Iris pigment epithelial cell (primary cell): ENCODE data around the gene GATD1.
"Not testable (repeated sequence)": the region's sequence is repeated elsewhere in the genome, so short reads cannot be mapped to it uniquely, and the experiment has no call there.

Experiments
- DNase-seq: peaks from one replicate; pipeline ENCODE4 v3.0.0-alpha.2; 2011; ENCODE audit warnings: low read depth

GATD1 gene

DNA sequence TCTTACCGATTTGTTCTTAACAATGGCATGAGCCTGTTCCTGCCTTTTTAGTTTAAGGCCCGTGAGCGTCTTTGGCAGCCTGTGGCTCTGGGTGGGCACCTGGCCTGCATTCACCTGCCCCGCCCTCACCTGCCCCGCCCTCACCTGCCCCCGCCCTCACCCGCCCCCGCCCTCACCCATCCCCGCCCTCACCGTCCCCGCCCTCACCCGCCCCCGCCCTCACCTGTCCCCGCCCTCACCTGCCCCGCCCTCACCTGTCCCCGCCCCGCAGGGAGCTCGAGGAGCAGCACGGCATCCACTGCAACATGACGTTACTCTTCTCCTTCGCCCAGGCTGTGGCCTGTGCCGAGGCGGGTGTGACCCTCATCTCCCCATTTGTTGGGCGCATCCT lies 14.2 kb downstream of the GATD1 start:
- no peak for DNase-seq

DNA sequence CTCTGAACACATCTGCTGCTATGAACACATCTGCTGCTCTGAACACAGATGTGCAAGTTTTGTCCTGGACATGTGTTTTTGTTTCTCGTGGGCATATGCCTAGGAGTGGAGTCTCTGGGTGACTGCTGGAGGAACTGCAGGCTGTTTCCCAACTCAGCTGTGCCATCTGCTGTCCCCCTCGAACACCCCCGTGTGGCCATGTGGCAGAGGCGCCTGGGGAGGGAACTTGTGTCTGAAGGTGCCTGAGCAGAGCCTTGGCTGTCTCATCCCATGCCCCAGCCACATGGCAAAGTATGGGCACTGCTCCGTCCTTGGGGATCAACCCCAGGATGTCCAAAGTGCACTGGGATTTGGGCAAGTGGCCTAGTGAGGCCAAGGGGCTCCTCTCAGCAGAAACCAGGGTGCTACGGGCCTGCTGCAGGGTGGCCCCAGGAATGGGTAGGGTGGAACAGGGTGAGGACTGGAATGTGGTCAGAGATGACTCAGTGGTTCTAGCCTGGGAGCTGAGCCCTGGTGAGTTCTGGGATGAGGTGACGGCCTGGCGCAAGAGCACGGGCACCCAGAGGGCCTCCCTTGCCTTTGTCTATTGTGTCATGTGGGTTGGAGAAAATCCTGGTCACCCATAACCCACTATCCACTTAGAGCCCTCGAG lies 14.7 kb downstream of the GATD1 start:
- peak; percentile 87 for DNase-seq

DNA sequence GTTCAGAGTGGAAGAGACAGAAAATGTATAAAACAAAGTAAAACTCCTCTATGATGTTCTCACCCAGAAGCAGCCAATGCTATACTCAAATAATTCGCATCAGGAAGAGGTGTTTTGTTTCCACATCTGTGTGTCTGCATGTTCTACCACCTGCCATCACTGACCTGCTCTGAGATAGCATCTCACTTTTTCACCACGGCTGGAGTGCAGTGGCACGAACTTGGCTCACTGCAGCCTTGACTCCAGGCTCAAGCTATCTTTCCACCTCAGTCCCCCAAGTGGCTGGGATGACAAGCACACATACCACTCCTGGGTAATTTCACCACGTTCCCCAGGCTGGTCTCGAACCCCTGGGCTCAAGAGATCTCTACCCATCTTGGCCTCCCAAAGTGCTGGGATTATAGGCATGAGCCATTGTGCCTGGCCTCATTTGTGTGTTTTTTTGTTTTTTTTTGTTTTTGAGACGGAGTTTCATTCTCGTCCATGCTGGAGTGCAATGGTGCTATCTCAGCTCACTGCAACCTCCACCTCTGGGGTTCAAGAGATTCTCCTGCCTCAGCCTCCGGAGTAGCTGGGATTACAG lies 15.7 kb downstream of the GATD1 start:
- no peak for DNase-seq

DNA sequence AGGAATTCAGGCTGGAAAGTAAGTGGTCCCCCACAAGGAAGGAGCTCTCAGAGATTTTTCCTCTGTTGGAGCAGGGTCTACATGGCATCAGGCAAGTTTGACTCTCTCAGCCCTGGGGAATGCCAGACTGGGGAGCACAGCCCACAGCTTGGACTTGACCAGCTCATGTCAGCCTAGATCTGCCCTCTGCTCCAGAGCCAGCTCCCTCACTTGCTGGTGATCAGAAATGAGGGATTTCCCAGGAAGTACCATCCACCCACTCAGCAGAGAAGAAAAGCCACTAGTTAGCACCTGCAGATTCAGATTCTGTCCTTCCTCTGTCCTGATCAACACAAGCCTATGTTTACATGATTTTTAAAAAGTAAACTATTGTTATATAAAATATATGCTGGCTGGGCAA lies 17.1 kb downstream of the GATD1 start:
- no peak for DNase-seq

DNA sequence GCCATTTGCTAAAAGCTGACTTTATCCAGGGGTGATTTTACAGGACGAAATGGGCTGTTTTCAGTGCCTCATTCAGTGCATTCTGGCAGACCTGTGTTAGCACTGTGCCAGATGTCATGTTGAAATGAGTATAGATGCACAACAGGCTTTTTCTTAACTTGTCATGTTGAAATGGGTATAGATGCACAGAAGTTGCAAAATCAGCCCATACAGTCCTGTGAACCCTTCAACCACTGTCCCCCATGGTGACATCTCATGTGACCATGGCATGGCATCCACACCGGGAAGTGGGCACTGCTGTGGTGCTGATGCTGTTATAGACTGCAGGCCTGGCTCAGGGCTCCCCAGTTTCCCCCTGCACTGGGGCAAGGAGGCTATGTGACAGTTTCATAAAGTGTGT lies 27.6 kb downstream of the GATD1 start:
- DNase-seq: no peak

DNA sequence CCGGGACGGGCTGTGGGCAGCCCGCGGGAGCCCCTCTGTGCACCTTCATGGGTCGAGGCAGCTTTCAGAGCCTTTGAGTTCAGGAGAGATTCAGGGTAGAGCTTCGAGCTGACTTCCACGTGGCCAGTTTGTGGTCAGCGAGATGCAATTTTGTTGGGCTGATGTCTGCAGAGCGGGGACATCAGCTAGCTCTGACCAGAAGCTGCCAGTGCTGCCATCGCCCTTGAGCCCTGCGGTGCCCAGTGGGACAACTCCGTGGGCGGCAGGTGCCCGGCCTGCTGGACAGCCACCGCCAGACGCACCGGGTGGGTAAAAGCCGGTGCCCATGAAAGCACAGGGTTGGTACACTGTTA lies 29.3 kb downstream of the GATD1 start:
- peak; percentile 45 for DNase-seq

DNA sequence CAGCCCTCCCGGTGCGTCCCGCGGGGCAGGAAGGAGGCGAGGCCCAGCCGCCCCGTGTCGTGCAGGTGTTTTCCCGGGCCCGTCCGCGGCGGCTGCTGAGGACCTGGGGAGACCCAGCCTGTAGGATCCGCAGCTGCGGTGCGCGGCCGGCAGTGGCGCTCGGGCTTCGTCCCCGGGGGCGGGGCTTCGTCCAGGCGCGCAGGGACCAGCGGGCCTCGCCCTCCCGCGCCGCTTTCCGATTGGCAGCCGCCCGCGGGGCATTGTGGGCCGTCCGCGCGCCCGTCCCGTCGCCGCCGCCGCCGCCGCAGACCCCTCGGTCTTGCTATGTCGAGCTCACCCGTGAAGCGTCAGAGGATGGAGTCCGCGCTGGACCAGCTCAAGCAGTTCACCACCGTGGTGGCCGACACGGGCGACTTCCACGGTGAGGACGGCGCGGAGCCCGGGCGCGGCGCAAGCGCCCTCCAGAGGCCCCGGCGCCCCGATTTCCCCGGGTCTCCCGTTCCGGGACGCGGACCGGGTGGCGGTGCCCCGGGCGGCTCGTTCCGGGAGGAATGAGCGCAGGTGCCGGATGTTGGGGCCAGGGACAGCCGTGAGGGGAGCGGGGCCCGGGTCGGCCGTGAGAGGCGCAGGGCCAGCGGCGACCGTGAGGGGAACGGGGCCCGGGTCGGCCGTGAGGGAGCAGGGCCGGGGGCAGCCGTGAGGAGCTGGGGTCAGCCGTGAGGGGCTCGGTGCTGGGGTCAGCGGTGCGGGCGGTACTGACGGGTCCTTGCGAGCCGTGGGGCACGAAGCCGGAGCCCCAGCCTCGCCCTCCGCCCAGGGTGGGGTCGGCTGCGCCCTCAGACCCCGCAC lies 29.9 kb downstream of the GATD1 start, which contains the start of gene TALDO1:
Gene TALDO1 (plus strand): TSS at position 307 of the 849 bp plus-strand sequence. CDS start 18 bp downstream, at position 325.
- peak; percentile 87 for DNase-seq

DNA sequence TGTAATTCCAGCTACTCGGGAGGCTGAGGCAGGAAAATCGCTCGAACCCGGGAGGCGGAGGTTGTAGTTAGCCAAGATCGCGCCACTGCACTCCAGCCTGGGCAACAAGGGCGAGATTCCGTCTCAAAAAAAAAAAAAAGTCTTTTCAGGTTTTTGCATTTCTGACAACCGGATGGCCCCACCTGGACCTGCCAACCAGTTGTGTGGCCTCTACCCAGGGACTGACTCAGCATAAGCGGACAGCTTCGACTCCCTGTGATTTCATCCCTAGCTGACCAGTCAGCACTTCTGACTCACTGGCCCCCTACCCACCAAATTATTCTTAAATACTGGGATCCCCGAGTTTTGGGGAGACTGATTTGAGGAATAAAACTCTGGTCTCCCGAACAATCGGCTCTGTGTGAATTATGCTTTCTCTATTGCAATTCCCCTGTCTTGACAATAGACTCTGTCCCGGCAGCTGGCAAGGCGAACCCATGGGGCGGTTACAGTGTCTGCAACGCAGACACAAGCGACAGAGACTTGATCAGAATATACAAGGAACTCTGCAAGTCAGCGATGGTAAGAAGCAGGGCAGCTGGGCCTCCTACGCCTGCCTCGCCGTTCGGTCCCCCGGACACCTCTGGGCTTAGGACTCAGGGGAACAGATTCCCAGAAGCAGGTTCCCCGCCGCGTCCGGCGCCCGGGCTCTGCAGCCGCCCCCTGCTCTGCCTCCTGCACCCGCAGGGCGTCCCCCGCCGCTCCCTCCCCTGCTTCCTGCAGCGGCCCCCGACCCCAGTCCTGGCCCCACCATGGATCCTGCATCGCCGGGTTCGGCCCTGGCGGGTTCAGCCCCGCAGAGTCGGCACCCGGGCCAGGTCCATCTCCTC lies 30.8 kb downstream of the GATD1 start:
- peak; percentile 44 for DNase-seq

DNA sequence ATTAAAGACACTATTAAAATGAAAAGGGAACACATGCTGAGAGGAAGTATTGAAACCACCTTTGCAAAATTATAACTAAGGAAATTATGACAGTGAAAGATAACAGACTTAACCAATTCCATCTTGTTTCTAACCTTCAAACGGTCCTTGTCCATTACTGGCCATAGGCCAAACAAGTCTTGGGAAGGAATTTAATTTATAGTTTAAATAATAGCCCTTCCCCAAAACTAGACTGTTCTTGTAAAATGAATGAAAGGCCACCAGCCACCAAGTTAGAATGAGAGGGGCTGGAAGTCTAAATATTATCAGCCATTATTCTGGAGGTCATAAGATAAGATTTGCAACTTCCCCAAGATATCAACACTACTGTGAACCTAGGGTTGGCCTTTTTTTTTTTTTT lies 31.9 kb downstream of the GATD1 start:
- DNase-seq: no peak

DNA sequence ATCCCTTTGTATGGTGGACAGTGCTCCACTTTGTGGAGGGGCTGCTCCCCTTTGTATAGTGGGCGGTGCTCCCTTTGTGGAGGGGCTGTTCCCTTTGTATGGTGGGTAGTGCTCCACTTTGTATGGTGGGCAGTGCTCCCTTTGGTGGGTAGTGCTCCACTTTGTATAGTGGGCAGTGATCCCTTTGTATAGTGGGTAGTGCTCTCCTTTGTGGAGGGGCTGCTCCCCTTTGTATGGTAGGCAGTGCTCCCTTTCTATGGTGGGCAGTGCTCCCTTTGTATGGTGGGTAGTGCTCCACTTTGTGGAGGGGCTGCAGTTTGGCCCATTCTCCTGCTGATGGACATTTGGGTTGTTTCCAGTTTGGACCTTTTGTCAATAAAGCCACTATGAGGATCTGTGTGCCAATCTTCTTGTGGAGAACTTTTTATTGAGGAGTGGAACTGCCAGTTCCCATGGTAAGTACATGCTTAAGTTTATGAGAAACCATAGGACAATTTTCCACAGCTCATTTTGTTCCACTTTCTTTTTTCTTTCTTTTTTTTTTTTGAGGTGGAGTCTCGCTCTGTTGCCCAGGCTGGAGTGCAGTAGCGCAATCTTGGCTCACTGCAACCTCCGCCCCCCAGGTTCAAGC lies 34.6 kb downstream of the GATD1 start:
- DNase-seq: no peak

DNA sequence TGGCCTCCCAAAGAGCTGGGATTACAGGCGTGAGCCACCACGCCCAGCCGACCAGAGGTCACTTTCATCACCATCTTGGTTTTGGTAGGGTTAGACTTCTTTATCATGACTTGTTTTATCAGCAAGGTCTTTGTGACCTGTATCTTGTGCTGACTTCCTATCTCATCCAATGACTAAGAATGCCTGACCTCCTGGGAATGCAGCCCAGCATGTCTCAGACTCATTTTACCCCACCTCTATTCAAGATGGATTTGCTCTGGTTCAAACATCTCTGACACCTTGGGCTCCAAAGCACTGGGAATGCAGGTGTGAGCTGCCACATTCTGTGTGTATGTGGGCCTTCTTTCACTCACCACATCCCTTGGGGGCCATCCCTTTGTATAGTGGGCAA lies 35.1 kb downstream of the GATD1 start:
- no peak for DNase-seq

DNA sequence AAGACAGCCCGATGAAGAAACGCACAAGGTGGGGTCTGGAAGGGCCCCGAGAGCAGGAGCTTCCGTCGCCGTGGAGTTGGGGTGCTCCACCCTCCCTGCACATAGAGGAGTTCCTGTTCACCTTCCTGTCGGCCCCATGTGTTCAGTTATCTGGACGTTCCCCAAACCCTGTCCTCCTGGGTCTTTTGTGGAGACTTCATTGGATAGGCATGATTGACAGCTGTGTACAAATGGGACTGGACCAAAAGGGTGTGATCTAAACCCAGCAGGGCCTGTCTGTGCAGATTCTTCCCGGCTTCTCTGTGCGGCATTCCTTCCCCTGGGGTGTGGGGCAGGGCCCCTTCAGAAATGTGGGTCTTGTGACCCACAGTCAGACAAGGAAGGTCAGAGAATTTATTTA lies 39.4 kb downstream of the GATD1 start:
- not testable (repeated sequence) for DNase-seq

DNA sequence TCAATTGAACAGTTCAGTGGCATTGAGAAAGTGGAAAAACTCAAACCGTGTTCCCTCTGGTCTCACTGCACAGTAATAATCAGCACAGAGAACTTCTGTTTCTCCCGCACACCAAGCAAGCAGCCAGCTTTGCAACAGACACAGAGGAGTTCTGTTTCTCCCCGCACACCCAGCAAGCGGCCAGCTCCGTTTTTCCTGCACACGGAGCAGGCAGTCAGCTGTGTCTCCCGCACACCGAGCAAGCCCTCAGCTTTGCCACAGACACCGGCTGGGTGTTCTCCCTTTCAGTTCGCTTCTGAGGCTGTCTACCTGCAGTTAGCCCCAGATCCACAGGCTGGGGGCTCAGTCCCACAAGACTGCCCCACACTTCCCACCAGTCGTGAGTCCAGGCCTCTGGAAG lies 39.9 kb downstream of the GATD1 start:
- DNase-seq: no peak

DNA sequence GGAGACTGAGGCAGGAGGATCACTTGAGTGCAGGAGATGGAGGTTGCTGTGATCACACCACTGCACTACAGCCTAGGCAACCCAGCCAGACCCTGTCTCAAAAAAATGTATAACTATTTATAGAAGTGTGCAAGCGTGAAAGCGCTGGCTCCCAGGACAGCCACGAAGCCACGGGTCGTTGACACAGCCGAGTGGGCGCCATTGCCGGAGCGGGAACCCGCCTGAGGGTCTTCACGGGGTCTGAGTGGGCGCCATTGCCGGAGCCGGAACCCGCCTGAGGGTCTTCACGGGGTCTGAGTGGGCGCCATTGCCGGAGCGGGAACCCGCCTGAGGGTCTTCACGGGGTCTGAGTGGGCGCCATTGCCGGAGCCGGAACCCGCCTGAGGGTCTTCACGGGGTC lies 42.7 kb downstream of the GATD1 start:
- not testable (repeated sequence) for DNase-seq

DNA sequence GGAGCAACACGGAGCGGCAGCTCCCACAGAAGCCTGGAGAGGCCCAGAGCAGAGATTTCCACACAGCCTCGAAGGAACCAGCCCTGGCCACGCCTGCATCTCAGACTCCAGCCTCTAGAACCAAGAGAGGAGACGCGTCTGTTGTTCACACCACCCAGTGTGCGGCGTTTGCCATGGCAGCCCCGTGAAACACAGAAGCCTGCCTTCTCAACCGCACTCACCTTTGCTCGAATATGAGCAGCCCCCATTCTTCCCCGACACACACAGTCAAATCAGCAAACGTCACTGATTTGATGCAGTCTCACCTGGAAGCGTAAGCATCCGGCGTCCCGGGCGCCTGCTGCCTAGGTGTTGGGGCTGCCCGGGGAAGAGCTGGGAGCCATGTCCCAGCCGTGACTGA lies 44.2 kb downstream of the GATD1 start:
- no peak for DNase-seq

DNA sequence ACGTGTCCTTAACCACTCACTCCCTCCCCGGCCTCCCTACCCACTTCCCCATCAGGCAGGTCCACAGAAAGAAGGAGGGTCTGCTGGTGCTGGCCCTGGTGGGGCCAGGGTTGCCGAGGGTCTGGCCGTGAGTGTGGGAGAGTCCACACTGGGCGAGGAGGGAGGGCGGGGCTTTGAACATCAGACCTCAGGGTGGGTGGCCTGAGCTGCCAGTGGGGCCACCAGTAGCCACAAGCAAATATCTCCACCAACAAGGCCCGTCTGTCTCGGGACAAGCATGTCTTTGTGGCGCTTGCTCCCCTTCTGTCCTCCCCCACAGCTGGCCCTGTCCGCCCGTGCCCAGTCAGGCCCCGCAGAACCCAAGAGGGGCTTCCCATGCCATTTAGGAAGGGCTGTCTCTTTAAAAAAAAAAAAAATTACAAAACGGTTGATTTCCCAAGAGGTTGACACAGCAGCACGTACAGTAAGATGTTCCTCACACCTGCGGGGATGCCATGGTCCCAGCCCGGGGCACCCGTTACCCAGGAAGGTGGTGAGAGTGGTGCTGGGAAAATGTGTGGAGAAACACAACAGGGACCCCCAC lies 47.7 kb downstream of the GATD1 start:
- DNase-seq: no peak

DNA sequence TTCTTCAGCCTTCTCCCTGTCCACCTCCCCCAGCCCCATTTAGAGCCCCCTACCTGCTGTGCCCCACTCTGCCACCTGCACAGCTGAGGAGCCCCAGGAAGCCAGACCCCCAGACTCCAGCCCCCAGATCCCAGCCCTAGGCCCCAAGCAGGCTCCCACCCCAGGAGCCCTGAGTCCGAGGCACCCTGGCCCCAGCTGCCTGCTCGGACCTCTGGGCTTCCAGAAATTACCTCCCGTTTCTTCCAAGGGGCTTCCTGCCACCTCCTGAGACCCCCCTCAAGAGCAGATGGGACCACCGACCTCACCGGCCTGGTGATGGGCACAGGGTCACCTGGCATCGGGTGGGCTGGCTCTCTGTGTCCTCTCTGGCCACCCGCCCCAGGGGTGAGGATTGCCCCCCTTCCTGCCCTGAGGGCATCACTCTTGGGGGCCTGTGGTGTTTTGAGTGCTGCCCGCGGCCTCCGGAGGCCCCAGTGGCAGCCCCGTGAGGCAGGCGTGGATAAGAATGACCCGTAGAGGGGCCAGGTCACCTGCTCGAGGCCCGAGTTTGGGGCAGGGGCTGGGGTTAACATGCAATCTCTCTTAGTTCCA lies 48.3 kb downstream of the GATD1 start:
- no peak for DNase-seq

DNA sequence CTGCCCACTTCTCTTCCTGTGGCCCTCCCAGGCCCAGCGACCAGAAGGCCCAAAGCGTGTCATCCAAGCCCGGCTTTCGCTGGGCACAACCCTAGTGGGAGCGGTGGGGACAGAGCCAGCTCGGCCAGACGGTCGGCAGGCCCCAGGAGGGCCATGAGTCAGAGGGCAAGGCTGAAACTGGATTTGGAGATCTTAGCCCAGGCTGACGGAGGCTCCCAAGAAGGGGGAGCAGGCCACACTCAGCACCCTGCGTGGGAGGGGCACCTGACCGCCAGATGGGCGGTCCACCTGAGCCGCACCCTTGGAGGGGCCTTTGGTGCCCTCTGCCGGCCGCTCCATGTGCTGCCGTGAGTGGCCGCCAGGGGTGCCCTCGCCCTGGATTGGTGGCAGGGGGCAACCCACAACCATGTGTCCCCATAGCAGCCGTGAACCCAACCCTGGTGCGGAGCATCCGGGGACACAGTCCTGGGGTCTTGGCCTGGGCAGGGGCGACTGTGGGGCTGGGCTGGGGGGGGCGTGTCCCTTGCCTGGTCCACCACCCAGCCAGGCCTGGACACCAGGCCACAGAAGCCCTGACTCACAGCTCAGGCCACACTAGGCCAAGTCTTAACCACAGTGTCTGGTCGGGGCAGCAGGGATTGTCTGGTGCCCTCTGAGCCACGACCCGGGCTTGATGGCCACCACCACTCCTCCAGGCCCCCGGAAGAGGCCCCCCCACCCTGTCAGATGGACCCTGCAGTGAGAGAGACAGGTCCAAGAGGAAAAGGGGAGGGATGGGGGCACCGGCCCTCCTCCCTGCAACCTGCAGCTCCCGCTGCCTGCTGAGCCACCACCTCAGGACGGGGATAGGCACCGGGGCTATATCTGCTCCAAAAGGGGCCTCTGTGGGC lies 49.2 kb downstream of the GATD1 start:
- DNase-seq: peak; percentile 65

DNA sequence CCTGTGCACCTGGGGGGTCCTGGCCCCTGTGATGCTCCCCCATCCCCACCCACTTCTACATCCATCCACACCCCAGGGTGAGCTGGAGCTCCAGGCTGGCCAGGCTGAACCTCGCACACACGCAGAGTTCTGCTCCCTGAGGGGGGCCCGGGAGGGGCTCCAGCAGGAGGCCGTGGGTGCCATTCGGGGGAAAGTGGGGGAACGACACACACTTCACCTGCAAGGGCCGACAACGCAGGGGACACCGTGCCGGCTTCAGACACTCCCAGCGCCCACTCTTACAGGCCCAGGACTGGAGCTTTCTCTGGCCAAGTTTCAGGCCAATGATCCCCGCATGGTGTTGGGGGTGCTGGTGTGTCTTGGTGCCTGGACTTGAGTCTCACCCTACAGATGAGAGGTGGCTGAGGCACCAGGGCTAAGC lies 50.0 kb downstream of the GATD1 start:
- no peak for DNase-seq
